ENCODE measurements around the gene JAZF1.
A peak's percentile ranks its signal among the peaks of the same experiment; 100 is the strongest.

DNA sequence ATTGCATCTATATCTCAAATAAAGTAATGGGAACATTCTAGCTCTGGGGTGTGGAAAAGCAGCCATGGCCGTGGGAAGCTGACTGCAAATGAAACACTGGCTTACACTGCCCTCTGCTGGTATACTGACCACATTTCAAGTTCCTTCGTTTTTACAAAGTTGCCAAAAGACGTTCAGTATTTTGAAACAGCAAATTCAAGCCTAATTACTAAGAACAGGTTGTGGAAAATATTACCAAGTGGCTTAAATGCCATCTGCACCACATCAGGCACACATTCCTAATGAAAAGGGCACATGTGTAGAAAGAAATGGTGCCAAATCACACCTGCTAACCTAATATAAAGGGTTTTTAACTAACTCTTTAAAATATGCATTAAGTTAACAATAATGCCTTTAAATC is 83.9 kb downstream of the JAZF1 start:
- TF ChIP-seq POLR2A (IDR thresholded peaks at IDR 0.05) (no peak), POLR2AphosphoS5 (IDR thresholded peaks at IDR 0.05) (no peak)
- TF ChIP-seq, protein P1, sequence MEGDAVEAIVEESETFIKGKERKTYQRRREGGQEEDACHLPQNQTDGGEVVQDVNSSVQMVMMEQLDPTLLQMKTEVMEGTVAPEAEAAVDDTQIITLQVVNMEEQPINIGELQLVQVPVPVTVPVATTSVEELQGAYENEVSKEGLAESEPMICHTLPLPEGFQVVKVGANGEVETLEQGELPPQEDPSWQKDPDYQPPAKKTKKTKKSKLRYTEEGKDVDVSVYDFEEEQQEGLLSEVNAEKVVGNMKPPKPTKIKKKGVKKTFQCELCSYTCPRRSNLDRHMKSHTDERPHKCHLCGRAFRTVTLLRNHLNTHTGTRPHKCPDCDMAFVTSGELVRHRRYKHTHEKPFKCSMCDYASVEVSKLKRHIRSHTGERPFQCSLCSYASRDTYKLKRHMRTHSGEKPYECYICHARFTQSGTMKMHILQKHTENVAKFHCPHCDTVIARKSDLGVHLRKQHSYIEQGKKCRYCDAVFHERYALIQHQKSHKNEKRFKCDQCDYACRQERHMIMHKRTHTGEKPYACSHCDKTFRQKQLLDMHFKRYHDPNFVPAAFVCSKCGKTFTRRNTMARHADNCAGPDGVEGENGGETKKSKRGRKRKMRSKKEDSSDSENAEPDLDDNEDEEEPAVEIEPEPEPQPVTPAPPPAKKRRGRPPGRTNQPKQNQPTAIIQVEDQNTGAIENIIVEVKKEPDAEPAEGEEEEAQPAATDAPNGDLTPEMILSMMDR (IDR thresholded peaks at IDR 0.05): peak; percentile 50 to 88 (median 78)

Measured in breast epithelium (tissue), 3 donors.